Ovary (tissue), 9 donors: ENCODE data around the gene GPS1. TPM values are rescaled to one million over a fixed set of nuclear protein-coding genes. Genes with fewer than 3 reads are reported as not detected.
A peak's percentile ranks its signal among the peaks of the same experiment; 100 is the strongest.

Experiments used
- DNase-seq, 5 donors: peaks; one replicate each; pipeline ENCODE4 v3.0.0-alpha.2; 2019 to 2020
- H3K27ac ChIP-seq, 2 donors: fragments of 200-600 bp; one replicate each; pipeline versions ENCODE4 v1.5.1 to v1.8.0; 2019 to 2022
- H3K27me3 ChIP-seq: fragments of 200-600 bp; one replicate; pipeline ENCODE4 v1.8.0; 2022
- H3K36me3 ChIP-seq: fragments of 200-600 bp; sonication (generic); one replicate; pipeline ENCODE4 v1.5.1; 2019
- H3K4me1 ChIP-seq: one replicate; pipeline ENCODE4 v1.8.1; 2013; ENCODE audit warnings: mild to moderate bottlenecking, moderate library complexity; ENCODE audit not compliant: insufficient read depth
- H3K4me3 ChIP-seq: fragments of 200-600 bp; sonication (generic); one replicate; pipeline ENCODE4 v1.5.1; 2017
- H3K9me3 ChIP-seq, 2 donors: fragments of 200-600 bp in 1 of 2; sonication (generic) in 1 of 2; one replicate each; pipeline versions ENCODE4 v1.5.1 to v1.8.1; 2013 to 2019; ENCODE audit warnings: mild to moderate bottlenecking in 1 of 2, moderate library complexity in 1 of 2
- EP300 ChIP-seq: sonication (generic); formaldehyde crosslinking; IDR thresholded peaks from one replicate; pipeline ENCODE4 v1.6.1; 2017; ENCODE audit warnings: antibody characterized with exemption
- POLR2A ChIP-seq: fragments of 450-650 bp; IDR thresholded peaks from one replicate; pipeline ENCODE4 v1.6.1; 2017; ENCODE audit warnings: antibody characterized with exemption, mild to moderate bottlenecking, moderate library complexity
- WGBS, 3 donors: extraction: QIAGEN DNeasy Blood & Tissue Kit in 1 of 3; methylation state at CpG; one replicate each; pipeline versions ENCODE4 v1.1.5 to v1.1.7; 2013 to 2017; 5-methylcytosine and 5-hydroxymethylcytosine counted together
- intact Hi-C, 4 donors: fragments of 100-400 bp; cut with DNase I; formaldehyde crosslinking; loops; one replicate each; pipeline versions ENCODE4 v1.11.0 to v1.15.1; 2022 to 2023
- polyA plus RNA-seq, 2 donors: library from polyadenylated mRNA; stranded (reverse); fragments of 200-250 nt in 1 of 2; fragments of 350-450 nt in 1 of 2; fragmentation: Illumina TruSeq in 1 of 2; extraction: RNeasy Lipid Tissue Mini Kit (QIAGEN cat#74804) in 1 of 2; gene quantifications; one replicate each; pipeline ENCODE4 v1.2.3, GENCODE V29; 2013 to 2014
- total RNA-seq, 7 donors: library from RNA; depleted of rRNA in 2 of 7; stranded (reverse); fragments of >200 nt in 2 of 7; fragmentation: NEBNext Ultra II Directional in 3 of 7; extraction: Animal tissue kit (Norgen Biotek cat#: 25700) in 3 of 7; gene quantifications; one replicate each; pipeline versions ENCODE4 v1.1.0 to v1.2.4, GENCODE V29; 2016 to 2023
- TF ChIP-seq, protein P1 (sequence below), 3 donors: fragments of 450-650 bp in 2 of 3; fragments of 200-600 bp in 1 of 3; IDR thresholded peaks; one replicate each; pipeline versions ENCODE4 v1.5.1 to v1.8.0; 2016 to 2022; ENCODE audit warnings: antibody characterized with exemption in 3 of 3, mild to moderate bottlenecking in 1 of 3
- donor health status: DM: no; HTN: no; CAD: no; lungs with moderate emphysema.
- donor health status: DM: no; HTN: no; CAD: no.
- donor health status: Bipolar disorder and iron deficiency.
- donor health status: DM: yes; HTN: yes; CAD: no.
- donor health status: DM: no; HTN: no; CAD: no.
- donor health status: DM: yes; HTN: yes; CAD: no.

GPS1 gene
- total and polyA plus RNA-seq, 9 donors: 12.4 to 96.2 (median 77.8) TPM

DNA sequence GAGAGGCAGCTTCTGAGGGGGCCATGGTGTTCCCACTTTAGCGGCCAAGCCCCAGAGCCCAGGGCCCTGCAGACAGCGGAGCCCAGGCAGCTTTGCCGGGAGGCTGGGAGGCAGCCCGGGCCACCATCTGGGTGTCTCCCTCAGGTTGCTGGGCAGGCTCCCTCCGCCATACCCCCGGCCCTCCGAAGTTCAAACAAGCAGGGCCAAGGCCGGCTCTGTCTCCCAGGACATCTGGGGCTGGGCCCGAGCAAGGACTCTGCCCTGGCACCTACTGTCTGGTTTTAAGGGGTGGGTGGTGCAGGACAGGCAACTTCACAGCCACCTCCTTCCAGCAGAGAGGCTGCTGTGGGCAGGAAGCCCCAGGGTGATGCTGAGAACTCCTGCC, 11.3 kb downstream of the GPS1 start:
- intact Hi-C loops: no loop called here
- H3K27ac ChIP-seq: no peak overlapping the region
- 73 to 86% (median 82%) methylated on average over 2 to 9 of the region's 9 CpGs for WGBS, 3 donors
- no peak overlapping the region for H3K4me3 ChIP-seq
- no peak for DNase-seq
- TF ChIP-seq, protein P1, sequence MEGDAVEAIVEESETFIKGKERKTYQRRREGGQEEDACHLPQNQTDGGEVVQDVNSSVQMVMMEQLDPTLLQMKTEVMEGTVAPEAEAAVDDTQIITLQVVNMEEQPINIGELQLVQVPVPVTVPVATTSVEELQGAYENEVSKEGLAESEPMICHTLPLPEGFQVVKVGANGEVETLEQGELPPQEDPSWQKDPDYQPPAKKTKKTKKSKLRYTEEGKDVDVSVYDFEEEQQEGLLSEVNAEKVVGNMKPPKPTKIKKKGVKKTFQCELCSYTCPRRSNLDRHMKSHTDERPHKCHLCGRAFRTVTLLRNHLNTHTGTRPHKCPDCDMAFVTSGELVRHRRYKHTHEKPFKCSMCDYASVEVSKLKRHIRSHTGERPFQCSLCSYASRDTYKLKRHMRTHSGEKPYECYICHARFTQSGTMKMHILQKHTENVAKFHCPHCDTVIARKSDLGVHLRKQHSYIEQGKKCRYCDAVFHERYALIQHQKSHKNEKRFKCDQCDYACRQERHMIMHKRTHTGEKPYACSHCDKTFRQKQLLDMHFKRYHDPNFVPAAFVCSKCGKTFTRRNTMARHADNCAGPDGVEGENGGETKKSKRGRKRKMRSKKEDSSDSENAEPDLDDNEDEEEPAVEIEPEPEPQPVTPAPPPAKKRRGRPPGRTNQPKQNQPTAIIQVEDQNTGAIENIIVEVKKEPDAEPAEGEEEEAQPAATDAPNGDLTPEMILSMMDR (IDR thresholded peaks at IDR 0.05): no peak
- TF ChIP-seq EP300 (no peak), POLR2A (no peak)
- no peaks in the 10 kb centered on the region for H3K27me3 ChIP-seq
- no peaks in the 10 kb centered on the region for H3K9me3 ChIP-seq
- no peaks in the 10 kb centered on the region for H3K36me3 ChIP-seq
- peaks cover 6% of the 10 kb centered on the region for H3K4me1 ChIP-seq

DNA sequence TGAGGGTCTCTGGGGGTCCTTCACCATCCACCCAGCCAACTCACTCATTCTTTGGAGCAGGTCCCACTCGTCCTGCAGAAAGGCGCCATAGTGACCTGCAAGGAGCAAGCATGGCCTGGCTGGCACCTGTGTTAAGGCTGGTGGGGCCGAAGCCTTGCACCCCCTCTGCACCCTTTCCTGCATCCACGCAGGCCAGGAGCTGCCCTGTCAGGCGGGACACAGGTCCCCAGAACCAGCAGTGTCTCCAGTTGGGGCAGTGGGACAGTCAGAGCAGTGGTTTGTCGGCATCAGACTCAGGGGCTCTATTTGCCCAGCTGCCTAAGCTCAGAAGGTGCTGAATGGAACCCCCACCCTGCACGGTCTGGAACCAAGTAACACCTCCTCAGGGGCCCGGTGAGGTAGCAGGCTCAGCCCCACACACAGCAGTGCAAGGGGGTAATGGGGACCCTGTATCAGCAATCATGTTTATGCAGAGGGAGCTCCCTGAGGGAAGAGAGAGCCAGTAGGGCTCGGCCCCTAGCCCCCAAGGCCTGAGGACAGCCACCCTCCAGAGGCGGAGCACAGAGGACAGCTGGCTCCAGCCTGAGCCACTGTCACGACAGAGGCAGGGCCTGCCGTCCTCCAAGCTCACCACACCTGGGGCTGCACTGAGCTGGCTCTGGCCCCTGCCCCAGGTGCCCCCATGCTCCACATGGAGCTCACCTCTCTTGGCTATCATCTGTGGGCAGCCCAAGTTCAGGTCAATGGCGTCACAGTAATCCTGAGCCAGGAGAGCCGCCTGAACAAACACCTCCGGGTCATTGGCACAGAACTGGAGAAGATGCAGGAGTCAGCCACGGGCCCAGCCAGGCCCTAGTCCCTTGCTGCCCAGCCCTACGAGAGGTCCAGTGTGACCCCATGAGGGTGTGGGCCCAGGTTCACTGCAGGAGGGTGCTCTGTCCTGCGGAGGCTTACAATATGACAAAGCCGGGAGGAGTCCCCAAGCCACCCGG, 12.0 kb downstream of the GPS1 start:
- Histone ChIP-seq H3K4me1 (peaks cover 6% of the 10 kb centered on the region), H3K9me3 (no peaks in the 10 kb centered on the region), H3K36me3 (no peaks in the 10 kb centered on the region), H3K27me3 (no peaks in the 10 kb centered on the region), H3K27ac (no peak overlapping the region), H3K4me3 (no peak overlapping the region)
- DNase-seq: no peak
- 75 to 84% (median 78%) methylated on average over 14 to 20 of the region's 20 CpGs for WGBS, 3 donors
- intact Hi-C loops: no loop called here
- no peak for TF ChIP-seq POLR2A

DNA sequence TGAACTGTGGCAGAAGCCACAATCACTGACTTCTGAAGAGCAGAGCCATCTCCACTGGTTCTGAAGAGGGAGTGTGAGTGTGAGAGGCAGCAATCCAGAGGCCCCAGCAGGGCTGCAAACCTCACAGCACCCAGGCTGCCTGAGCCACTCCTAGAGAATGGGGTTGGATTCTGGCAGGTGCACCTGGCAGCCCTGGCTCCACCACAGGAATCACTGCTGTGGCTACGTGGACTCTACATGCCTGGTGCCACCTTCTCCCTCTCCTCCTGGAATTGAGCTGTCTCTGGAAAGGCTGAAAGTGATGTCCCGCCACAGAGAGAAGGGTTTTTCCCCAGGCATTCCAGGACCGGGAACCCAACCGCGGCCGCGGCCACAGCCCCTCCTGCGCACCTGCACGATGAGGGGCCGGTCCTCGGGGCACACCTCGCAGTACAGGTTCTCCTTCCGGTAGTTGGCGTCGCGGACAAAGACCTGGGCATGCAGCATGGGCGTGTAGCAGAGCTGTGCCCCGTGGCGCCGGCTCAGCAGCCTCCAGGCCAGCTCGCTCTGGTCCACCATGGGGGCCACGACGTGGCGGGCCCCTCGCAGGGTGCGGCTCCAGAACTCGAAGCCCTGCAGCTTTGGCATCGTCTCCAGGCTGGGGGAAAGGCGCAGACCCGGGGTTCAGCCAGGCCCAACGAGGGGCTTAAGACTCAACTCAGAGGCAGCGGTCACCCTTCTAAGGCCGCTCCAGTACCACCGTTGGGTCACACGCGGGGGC, 12.9 kb downstream of the GPS1 start:
- peak overlapping the region in 1 of 2 donors; percentile 64 for H3K27ac ChIP-seq
- peak overlapping the region; percentile 95 for H3K4me3 ChIP-seq
- intact Hi-C loops: no loop called here
- DNase-seq: no peak
- H3K4me1 ChIP-seq: peaks cover 6% of the 10 kb centered on the region
- no peaks in the 10 kb centered on the region for H3K36me3 ChIP-seq
- 25 to 59% (median 27%) methylated on average over 16 to 36 of the region's 36 CpGs for WGBS, 3 donors
- TF ChIP-seq, protein P1 (IDR thresholded peaks at IDR 0.05): no peak
- no peak for TF ChIP-seq POLR2A
- no peaks in the 10 kb centered on the region for H3K27me3 ChIP-seq
- H3K9me3 ChIP-seq: no peaks in the 10 kb centered on the region

DNA sequence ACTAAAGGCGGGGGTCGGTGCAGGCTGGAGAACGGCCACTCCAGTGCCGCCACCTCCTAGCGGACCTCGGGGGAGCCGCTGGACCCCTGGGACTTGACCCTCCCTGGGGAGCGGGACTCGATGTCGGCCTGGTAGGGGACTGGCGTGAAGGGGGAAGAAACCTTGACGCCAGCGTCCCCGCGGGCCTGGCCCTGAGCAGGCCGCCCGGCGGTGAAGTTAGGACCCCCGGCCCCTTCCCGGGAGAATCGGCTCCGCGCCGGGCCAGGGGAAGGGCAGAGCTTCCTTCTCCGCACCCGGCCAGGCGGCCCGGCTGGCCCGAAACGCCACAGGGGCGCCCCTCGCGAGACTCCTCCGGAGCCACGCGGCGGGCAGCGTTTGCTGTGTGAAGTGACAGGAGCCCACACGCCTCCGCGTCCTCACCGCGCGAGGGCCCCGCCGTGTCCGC, 13.5 kb downstream of the GPS1 start:
- H3K4me1 ChIP-seq: peaks cover 6% of the 10 kb centered on the region
- WGBS, 3 donors: 0 to 1% (median 1%) methylated on average over 31 to 47 of the region's 47 CpGs
- H3K4me3 ChIP-seq: peak overlapping the region; percentile 95
- TF ChIP-seq EP300 (no peak), POLR2A (no peak)
- TF ChIP-seq, protein P1 (IDR thresholded peaks at IDR 0.05): no peak
- peak overlapping the region; percentile 19 to 64 for H3K27ac ChIP-seq
- intact Hi-C loops: no loop called here
- H3K36me3 ChIP-seq: no peaks in the 10 kb centered on the region
- no peak for DNase-seq
- H3K27me3 ChIP-seq: no peaks in the 10 kb centered on the region
- no peaks in the 10 kb centered on the region for H3K9me3 ChIP-seq
